Adrenal gland (tissue), 12 donors: Measurements from ENCODE around the gene PCYOX1L. TPM values are rescaled to one million over a fixed set of nuclear protein-coding genes. Genes with fewer than 3 reads are reported as not detected.

Experiments
- DNase-seq, 7 donors: peaks; one replicate each; pipeline ENCODE4 v3.0.0-alpha.2; 2019 to 2020
- H3K27ac ChIP-seq, 5 donors: fragments of 200-600 bp; sonication (generic) in 4 of 5; 1 replicate in 3 of 5; 2 replicates in 2 of 5; pipeline versions ENCODE4 v1.5.1 to v1.8.0; 2016 to 2020; ENCODE audit warnings: mild to moderate bottlenecking in 1 of 5
- H3K27me3 ChIP-seq: fragments of 200-600 bp; 2 replicates; pipeline ENCODE4 v1.8.0; 2021
- H3K36me3 ChIP-seq, 2 donors: fragments of 200-600 bp; replicated peaks in 1 of 2; 1 replicate in 1 of 2; 2 replicates in 1 of 2; pipeline versions ENCODE4 v1.5.1 to v1.8.0; 2018 to 2022
- H3K4me1 ChIP-seq, 2 donors: fragments of 200-600 bp; replicated peaks in 1 of 2; 1 replicate in 1 of 2; 2 replicates in 1 of 2; pipeline versions ENCODE4 v1.5.1 to v1.8.0; 2018 to 2021
- H3K4me3 ChIP-seq, 4 donors: fragments of 200-600 bp; sonication (generic) in 3 of 4; one replicate each; pipeline ENCODE4 v1.5.1; 2016 to 2018
- H3K9me3 ChIP-seq, 3 donors: fragments of 200-600 bp; sonication (generic) in 1 of 3; replicated peaks in 1 of 3; 1 replicate in 2 of 3; 2 replicates in 1 of 3; pipeline versions ENCODE4 v1.5.1 to v1.8.0; 2016 to 2021
- POLR2A ChIP-seq, 2 donors: fragments of 450-650 bp; IDR thresholded peaks; one replicate each; pipeline ENCODE4 v1.6.1; 2017; ENCODE audit warnings: antibody characterized with exemption in 2 of 2, mild to moderate bottlenecking in 2 of 2, moderate library complexity in 1 of 2
- WGBS, 4 donors: extraction: QIAGEN DNeasy Blood & Tissue Kit in 2 of 4; methylation state at CpG; one replicate each; pipeline versions ENCODE4 v1.1.5 to v1.1.7; 2013 to 2017; 5-methylcytosine and 5-hydroxymethylcytosine counted together
- intact Hi-C, 2 donors: fragments of 100-400 bp; cut with DNase I; formaldehyde crosslinking; loops; one replicate each; pipeline versions ENCODE4 v1.14.1 to v1.15.0; 2022 to 2023
- polyA plus RNA-seq, 3 donors: library from polyadenylated mRNA; stranded (reverse); fragments of 200-250 nt in 2 of 3; fragments of 350-450 nt in 1 of 3; fragmentation: Illumina TruSeq in 1 of 3; extraction: RNeasy Lipid Tissue Mini Kit (QIAGEN cat#74804) in 1 of 3; gene quantifications; one replicate each; pipeline ENCODE4 v1.2.3, GENCODE V29; 2013 to 2014
- total RNA-seq, 9 donors: library from RNA; depleted of rRNA in 4 of 9; stranded (reverse); fragments of >200 nt in 4 of 9; fragments of 120-200 nt in 1 of 9; fragmentation: NEBNext Ultra II Directional in 1 of 9; extraction: Animal tissue kit (Norgen Biotek cat#: 25700) in 1 of 9; gene quantifications; one replicate each; pipeline versions ENCODE4 v1.1.0 to v1.2.4, GENCODE V29; 2013 to 2023
- TF ChIP-seq, protein P1 (sequence below), 6 experiments: fragments of 450-650 bp in 4 of 6; fragments of 200-600 bp in 2 of 6; sonication (generic) in 1 of 6; IDR thresholded peaks; 1 replicate in 5 of 6; 2 replicates in 1 of 6; pipeline versions ENCODE4 v1.5.1 to v1.8.0; 2016 to 2021; ENCODE audit warnings: antibody characterized with exemption in 6 of 6, mild to moderate bottlenecking in 2 of 6, moderate library complexity in 1 of 6
- donor health status: healthy with polysubstance abuse.
- donor health status: Bipolar disorder and iron deficiency.
- donor health status: DM: yes; HTN: yes; CAD: no.
- donor health status: DM: no; HTN: no; CAD: no.
- donor health status: DM: no; HTN: no; CAD: no.
- donor health status: DM: yes; HTN: yes; CAD: no.

The PCYOX1L gene
- total and polyA plus RNA-seq, 12 donors = 4.7 to 17.1 (median 9.4) TPM

DNA sequence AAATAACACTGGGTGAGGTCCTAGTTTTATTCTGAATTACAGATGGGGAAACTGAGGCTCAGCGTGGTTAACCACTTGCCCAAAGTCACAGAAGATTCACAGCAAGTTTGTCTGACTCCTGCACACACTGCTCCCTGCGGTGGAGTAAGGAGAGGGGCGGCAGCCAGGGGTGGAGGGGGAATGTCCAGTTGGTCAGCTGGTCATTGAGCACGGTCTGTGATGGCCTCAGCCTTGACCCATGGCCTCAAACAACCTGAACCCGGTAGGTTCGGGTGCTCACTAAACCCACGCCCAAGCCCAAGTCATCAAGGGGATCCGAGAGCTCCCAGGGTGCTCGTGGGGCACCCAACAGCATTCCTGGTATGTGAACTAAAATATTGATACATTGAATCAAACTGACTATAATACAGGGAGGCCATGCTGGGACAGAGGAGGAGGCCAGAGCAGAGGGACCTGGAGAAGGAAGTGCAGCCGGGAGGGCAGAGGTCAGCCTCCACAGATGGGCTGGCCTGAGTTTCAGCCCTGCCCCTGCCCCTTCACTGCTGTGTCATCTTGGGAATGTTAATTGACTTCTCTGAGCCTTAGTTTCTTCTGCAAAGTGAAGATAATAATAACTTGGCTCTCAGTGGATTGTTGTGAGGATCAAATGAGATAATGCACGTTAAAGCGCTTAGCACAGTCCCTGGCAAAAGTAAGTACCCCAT is 24.8 kb downstream of the PCYOX1L start:
- DNase-seq = no peak

DNA sequence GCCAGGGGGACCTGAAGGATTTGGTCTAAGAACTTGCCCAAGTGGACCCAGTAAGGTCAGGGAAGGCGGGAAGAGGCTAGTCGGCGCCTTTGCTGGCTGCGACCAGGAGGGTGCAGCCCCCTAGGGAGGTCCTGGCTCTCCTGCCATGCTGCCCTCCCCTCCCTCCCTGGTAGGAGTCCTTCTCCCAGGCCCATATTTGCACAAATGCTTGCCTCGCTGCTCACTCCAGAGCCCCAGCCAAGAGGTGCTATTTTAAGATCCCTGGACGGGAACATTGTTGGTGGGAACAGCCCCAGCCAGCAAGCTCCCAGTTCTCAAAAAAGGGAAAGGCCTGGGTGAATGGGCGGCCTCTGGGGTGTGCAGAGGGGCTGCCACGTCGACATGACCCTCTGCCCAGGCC is 25.6 kb downstream of the PCYOX1L start:
- H3K4me1 ChIP-seq = peaks cover 28 to 74% of the 10 kb centered on the region in 2 donors

More for the DNA sequence above, 24.8 kb downstream of the PCYOX1L start:
- TF ChIP-seq POLR2A (IDR thresholded peaks at IDR 0.05) = no peak
- TF ChIP-seq, protein P1, sequence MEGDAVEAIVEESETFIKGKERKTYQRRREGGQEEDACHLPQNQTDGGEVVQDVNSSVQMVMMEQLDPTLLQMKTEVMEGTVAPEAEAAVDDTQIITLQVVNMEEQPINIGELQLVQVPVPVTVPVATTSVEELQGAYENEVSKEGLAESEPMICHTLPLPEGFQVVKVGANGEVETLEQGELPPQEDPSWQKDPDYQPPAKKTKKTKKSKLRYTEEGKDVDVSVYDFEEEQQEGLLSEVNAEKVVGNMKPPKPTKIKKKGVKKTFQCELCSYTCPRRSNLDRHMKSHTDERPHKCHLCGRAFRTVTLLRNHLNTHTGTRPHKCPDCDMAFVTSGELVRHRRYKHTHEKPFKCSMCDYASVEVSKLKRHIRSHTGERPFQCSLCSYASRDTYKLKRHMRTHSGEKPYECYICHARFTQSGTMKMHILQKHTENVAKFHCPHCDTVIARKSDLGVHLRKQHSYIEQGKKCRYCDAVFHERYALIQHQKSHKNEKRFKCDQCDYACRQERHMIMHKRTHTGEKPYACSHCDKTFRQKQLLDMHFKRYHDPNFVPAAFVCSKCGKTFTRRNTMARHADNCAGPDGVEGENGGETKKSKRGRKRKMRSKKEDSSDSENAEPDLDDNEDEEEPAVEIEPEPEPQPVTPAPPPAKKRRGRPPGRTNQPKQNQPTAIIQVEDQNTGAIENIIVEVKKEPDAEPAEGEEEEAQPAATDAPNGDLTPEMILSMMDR (IDR thresholded peaks at IDR 0.05) = no peak
- no peak overlapping the region for H3K4me3 ChIP-seq
- intact Hi-C loops = loop anchor here in 1 of 2 donors (2.0 kb wide), 1 partner anchor 48 kb away; no protein-coding TSS in a partner anchor
- peak overlapping the region in 3 of 5 donors; percentile 0 to 80 (median 62) for H3K27ac ChIP-seq
- no peaks in the 10 kb centered on the region for H3K9me3 ChIP-seq
- H3K36me3 ChIP-seq = no peaks in the 10 kb centered on the region
- 73 to 84% (median 78%) methylated on average over 11 to 12 of the region's 12 CpGs for WGBS, 4 donors
- H3K27me3 ChIP-seq = no peaks in the 10 kb centered on the region
- peaks cover 21 to 71% of the 10 kb centered on the region in 2 donors for H3K4me1 ChIP-seq

DNA sequence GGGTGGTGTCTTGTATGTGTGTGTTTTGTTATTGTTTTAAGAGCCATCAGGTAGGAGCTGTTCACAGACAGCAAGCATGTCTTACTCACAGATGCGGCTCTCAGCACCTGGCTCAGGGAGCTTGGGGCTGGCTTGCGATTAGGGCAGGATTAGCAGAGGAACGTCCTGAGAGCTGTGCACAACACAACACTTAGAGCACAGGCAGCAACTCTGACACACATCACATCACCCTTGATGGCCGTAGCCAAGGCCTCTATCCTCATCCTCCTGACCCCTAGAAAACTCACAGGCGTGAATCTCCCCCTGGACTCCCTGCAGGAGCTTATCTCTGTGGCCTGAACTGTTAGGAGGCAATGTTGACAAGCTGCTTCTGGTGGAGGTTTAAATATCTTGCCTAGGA is 28.3 kb downstream of the PCYOX1L start:
- intact Hi-C loops = no loop called here
- TF ChIP-seq POLR2A (IDR thresholded peaks at IDR 0.05) = no peak
- TF ChIP-seq, protein P1 (IDR thresholded peaks at IDR 0.05) = no peak
- WGBS, 4 donors = 65 to 83% (median 69%) methylated on average over 4 to 5 of the region's 5 CpGs

More for the DNA sequence above, 25.6 kb downstream of the PCYOX1L start:
- TF ChIP-seq, protein P1 (IDR thresholded peaks at IDR 0.05) = no peak
- TF ChIP-seq POLR2A (IDR thresholded peaks at IDR 0.05) = no peak
- 67 to 75% (median 70%) methylated on average over 5 to 9 of the region's 9 CpGs for WGBS, 4 donors
- DNase-seq = peak in 1 of 7 donors; percentile 67
- Histone ChIP-seq H3K9me3 (no peaks in the 10 kb centered on the region), H3K27ac (peak overlapping the region in 3 of 5 donors; percentile 0 to 80 (median 62)), H3K36me3 (no peaks in the 10 kb centered on the region), H3K27me3 (no peaks in the 10 kb centered on the region), H3K4me3 (no peak overlapping the region)
- intact Hi-C loops = loop anchor here in 1 of 2 donors (2.0 kb wide), 1 partner anchor 47 kb away; no protein-coding TSS in a partner anchor

GRCh38 chr5:149387081-149387631 is 29.3 kb downstream of the PCYOX1L start:
- no peaks in the 10 kb centered on the region for H3K27me3 ChIP-seq
- peak overlapping the region; percentile 45 to 90 (median 80) for H3K27ac ChIP-seq
- intact Hi-C loops = no loop called here
- peak in 5 of 7 donors; percentile 57 to 71 (median 70) for DNase-seq
- H3K9me3 ChIP-seq = no peaks in the 10 kb centered on the region
- no peaks in the 10 kb centered on the region for H3K36me3 ChIP-seq
- TF ChIP-seq, protein P1 (IDR thresholded peaks at IDR 0.05) = no peak
- no peak for TF ChIP-seq POLR2A (IDR thresholded peaks at IDR 0.05)
- WGBS, 4 donors = 27 to 36% (median 31%) methylated on average over 9 of the region's 9 CpGs
- no peak overlapping the region for H3K4me3 ChIP-seq
- H3K4me1 ChIP-seq = peaks cover 28 to 61% of the 10 kb centered on the region in 2 donors

More for the DNA sequence above, 28.3 kb downstream of the PCYOX1L start:
- Histone ChIP-seq H3K27ac (peak overlapping the region; percentile 40 to 90 (median 80)), H3K27me3 (no peaks in the 10 kb centered on the region), H3K4me1 (peaks cover 30 to 71% of the 10 kb centered on the region in 2 donors), H3K36me3 (no peaks in the 10 kb centered on the region), H3K4me3 (no peak overlapping the region), H3K9me3 (no peaks in the 10 kb centered on the region)
- no peak for DNase-seq
